HG03066 (cell line): Measurements from ENCODE around the gene F13A1.
A peak's percentile ranks its signal among the peaks of the same experiment; 100 is the strongest.

ENCODE experiments used
- ATAC-seq: cut with Tn5 transposase; IDR thresholded peaks from one replicate; pipeline ENCODE4 v1.9.1; 2021; ENCODE audit warnings: low read depth; ENCODE audit not compliant: unreplicated experiment

Gene F13A1

GRCh38 chr6:6248651-6249050 lies 71.8 kb downstream of the F13A1 start:
- peak; percentile 65 for ATAC-seq

- peak; percentile 84 for ATAC-seq
Observed at GRCh38 chr6:6246544-6246943, 73.9 kb downstream of the F13A1 start.

GRCh38 chr6:6244624-6245023 lies 75.8 kb downstream of the F13A1 start:
- ATAC-seq = no peak

- ATAC-seq = no peak
Observed at GRCh38 chr6:6243846-6244245, 76.6 kb downstream of the F13A1 start.

- ATAC-seq = no peak
Observed at GRCh38 chr6:6239598-6240581, 80.6 kb downstream of the F13A1 start.

- no peak for ATAC-seq
Observed at GRCh38 chr6:6236730-6237469, 83.6 kb downstream of the F13A1 start.

GRCh38 chr6:6235786-6236185 lies 84.7 kb downstream of the F13A1 start:
- ATAC-seq = no peak

GRCh38 chr6:6234963-6235362 lies 85.5 kb downstream of the F13A1 start:
- ATAC-seq = no peak

GRCh38 chr6:6230286-6230685 lies 90.2 kb downstream of the F13A1 start:
- ATAC-seq = no peak

- ATAC-seq = no peak
Observed at GRCh38 chr6:6227896-6228295, 92.6 kb downstream of the F13A1 start.

- no peak for ATAC-seq
Observed at GRCh38 chr6:6225885-6226529, 94.5 kb downstream of the F13A1 start.

GRCh38 chr6:6224933-6225486 lies 95.5 kb downstream of the F13A1 start:
- ATAC-seq = no peak

- ATAC-seq = no peak
Observed at GRCh38 chr6:6221787-6222535, 98.5 kb downstream of the F13A1 start.

GRCh38 chr6:6220718-6221117 lies 99.7 kb downstream of the F13A1 start:
- no peak for ATAC-seq

GRCh38 chr6:6219716-6220115 lies 100.7 kb downstream of the F13A1 start:
- ATAC-seq = no peak

- no peak for ATAC-seq
Observed at GRCh38 chr6:6218759-6219085, 101.7 kb downstream of the F13A1 start.

GRCh38 chr6:6217855-6218758 lies 102.4 kb downstream of the F13A1 start:
- ATAC-seq = no peak

- ATAC-seq = no peak
Observed at GRCh38 chr6:6210994-6211393, 109.5 kb downstream of the F13A1 start.

- ATAC-seq = no peak
Observed at GRCh38 chr6:6202886-6203285, 117.6 kb downstream of the F13A1 start.
